H9 (cell line): ENCODE measurements around the gene TMCO2. TPM values are rescaled to one million over a fixed set of nuclear protein-coding genes. Genes with fewer than 3 reads are reported as not detected.

Experiments used
- DNase-seq: peaks from one replicate; pipeline ENCODE4 v3.0.0-alpha.2; 2017
- H2AFZ ChIP-seq: one replicate; pipeline ENCODE4 v1.6.1; 2013; ENCODE audit warnings: mild to moderate bottlenecking, low read length, control low read depth, moderate library complexity
- H2AK5ac ChIP-seq: 2 replicates; pipeline ENCODE4 v1.6.1; 2013; ENCODE audit warnings: low read length, control low read depth, mixed read lengths; ENCODE audit not compliant: insufficient read length
- H2BK120ac ChIP-seq: one replicate; pipeline ENCODE4 v1.6.1; 2013; ENCODE audit warnings: low read depth, mild to moderate bottlenecking, low read length, control low read depth, inconsistent platforms; ENCODE audit not compliant: poor library complexity, severe bottlenecking
- H2BK12ac ChIP-seq: 2 replicates; pipeline ENCODE4 v1.6.1; 2013; ENCODE audit warnings: low read length, control low read depth, mixed read lengths, low read depth; ENCODE audit not compliant: insufficient read length
- H2BK15ac ChIP-seq: 2 replicates; pipeline ENCODE4 v1.6.1; 2013; ENCODE audit warnings: low read depth, low read length, control low read depth
- H2BK20ac ChIP-seq: one replicate; pipeline ENCODE4 v1.6.1; 2013; ENCODE audit warnings: low read depth, mild to moderate bottlenecking, low read length, control low read depth, inconsistent platforms; ENCODE audit not compliant: poor library complexity, severe bottlenecking
- H2BK5ac ChIP-seq: 2 replicates; pipeline ENCODE4 v1.6.1; 2013; ENCODE audit warnings: low read length, control low read depth, mixed read lengths; ENCODE audit not compliant: insufficient read length
- H3K14ac ChIP-seq: 2 replicates; pipeline ENCODE4 v1.6.1; 2013; ENCODE audit warnings: low read length, control low read depth; ENCODE audit not compliant: insufficient read depth
- H3K18ac ChIP-seq: 2 replicates; pipeline ENCODE4 v1.6.1; 2013; ENCODE audit warnings: low read depth, mild to moderate bottlenecking, mixed read lengths, low read length, control low read depth; ENCODE audit not compliant: insufficient read length
- H3K23ac ChIP-seq: 2 replicates; pipeline ENCODE4 v1.6.1; 2013; ENCODE audit warnings: low read length, control low read depth, mixed read lengths, low read depth; ENCODE audit not compliant: insufficient read length
- H3K23me2 ChIP-seq: 2 replicates; pipeline ENCODE4 v1.6.1; 2013; ENCODE audit warnings: low read depth, mild to moderate bottlenecking, mixed read lengths, low read length, control low read depth; ENCODE audit not compliant: insufficient read length, poor library complexity, severe bottlenecking
- H3K27ac ChIP-seq: 2 replicates; pipeline ENCODE4 v1.5.1; 2013; ENCODE audit warnings: low read length, control low read depth, mixed read lengths, low read depth; ENCODE audit not compliant: insufficient read length
- H3K27me3 ChIP-seq: 2 replicates; pipeline ENCODE4 v1.6.1; 2013; ENCODE audit warnings: low read length, control low read depth, inconsistent platforms; ENCODE audit not compliant: insufficient read depth
- H3K4ac ChIP-seq: 2 replicates; pipeline ENCODE4 v1.6.1; 2013; ENCODE audit warnings: low read depth, mild to moderate bottlenecking, control low read depth, inconsistent platforms, low read length, moderate library complexity
- H3K4me1 ChIP-seq: 2 replicates; pipeline ENCODE4 v1.6.1; 2013; ENCODE audit warnings: low read length, control low read depth, inconsistent platforms; ENCODE audit not compliant: insufficient read depth
- H3K4me2 ChIP-seq: 2 replicates; pipeline ENCODE4 v1.6.1; 2013; ENCODE audit warnings: low read length, control low read depth, mixed read lengths; ENCODE audit not compliant: insufficient read length, insufficient read depth
- H3K56ac ChIP-seq: 2 replicates; pipeline ENCODE4 v1.6.1; 2013; ENCODE audit warnings: low read depth, mild to moderate bottlenecking, mixed read lengths, low read length, control low read depth; ENCODE audit not compliant: insufficient read length
- H3K79me1 ChIP-seq: 2 replicates; pipeline ENCODE4 v1.6.1; 2013; ENCODE audit warnings: low read depth, mild to moderate bottlenecking, moderate library complexity, low read length, control low read depth, inconsistent platforms; ENCODE audit not compliant: insufficient read depth, poor library complexity, severe bottlenecking
- H3K79me2 ChIP-seq: 2 replicates; pipeline ENCODE4 v1.6.1; 2013; ENCODE audit warnings: low read length, control low read depth, inconsistent platforms; ENCODE audit not compliant: insufficient read depth
- H3K9ac ChIP-seq: 2 replicates; pipeline ENCODE4 v1.6.1; 2013; ENCODE audit warnings: low read length, control low read depth, mixed read lengths; ENCODE audit not compliant: insufficient read length; ENCODE audit errors: extremely low read depth
- H3K9me3 ChIP-seq: one replicate; pipeline ENCODE4 v1.6.1; 2013; ENCODE audit warnings: low read depth, low read length, inconsistent platforms; ENCODE audit not compliant: control insufficient read depth
- H3T11ph ChIP-seq: one replicate; pipeline ENCODE4 v1.6.1; 2013; ENCODE audit warnings: mild to moderate bottlenecking, low read length, control low read depth, inconsistent platforms
- H4K20me1 ChIP-seq: one replicate; pipeline ENCODE4 v1.6.1; 2013; ENCODE audit not compliant: control insufficient read depth, insufficient read length, insufficient read depth
- H4K5ac ChIP-seq: 2 replicates; pipeline ENCODE4 v1.6.1; 2013; ENCODE audit warnings: low read depth, mild to moderate bottlenecking, mixed read lengths, low read length, control low read depth; ENCODE audit not compliant: insufficient read length
- H4K8ac ChIP-seq: replicated peaks from 2 replicates; pipeline ENCODE4 v1.6.1; 2013; ENCODE audit warnings: low read length, control low read depth, mixed read lengths, low read depth; ENCODE audit not compliant: insufficient read length
- H4K91ac ChIP-seq: 2 replicates; pipeline ENCODE4 v1.6.1; 2013; ENCODE audit warnings: low read depth, mild to moderate bottlenecking, moderate library complexity, mixed read lengths, low read length, control low read depth; ENCODE audit not compliant: insufficient read length
- H3K27ac Mint-ChIP-seq, 3 experiments: 2 replicates in 2 of 3; 3 replicates in 1 of 3; pipeline ENCODE4 v1.8.0; 2020 to 2021; ENCODE audit warnings: mixed read lengths in 3 of 3, mild to moderate bottlenecking in 1 of 3, moderate library complexity in 1 of 3
- H3K27me3 Mint-ChIP-seq: 2 replicates; pipeline ENCODE4 v1.8.0; 2021; ENCODE audit warnings: low read depth, mild to moderate bottlenecking, moderate library complexity, mixed read lengths
- H3K36me3 Mint-ChIP-seq, 3 experiments: 2 replicates in 2 of 3; 3 replicates in 1 of 3; pipeline ENCODE4 v1.8.0; 2020 to 2021; ENCODE audit warnings: low read depth in 3 of 3, mixed read lengths in 3 of 3; ENCODE audit not compliant: insufficient read depth in 1 of 3
- H3K4me1 Mint-ChIP-seq, 2 experiments: 2 replicates each; pipeline ENCODE4 v1.8.0; 2020; ENCODE audit warnings: mixed read lengths in 2 of 2
- H3K4me3 Mint-ChIP-seq, 2 experiments: 2 replicates in 1 of 2; 3 replicates in 1 of 2; pipeline ENCODE4 v1.8.0; 2020 to 2021; ENCODE audit warnings: mild to moderate bottlenecking in 2 of 2, mixed read lengths in 2 of 2, moderate library complexity in 1 of 2
- H3K9me3 Mint-ChIP-seq, 2 experiments: 2 replicates in 1 of 2; 3 replicates in 1 of 2; pipeline ENCODE4 v1.8.0; 2020; ENCODE audit warnings: mild to moderate bottlenecking in 2 of 2, mixed read lengths in 2 of 2, moderate library complexity in 1 of 2
- CTCF ChIP-seq: fragments of 200-600 bp; sonication (generic); conservative IDR thresholded peaks from 3 replicates; pipeline ENCODE4 v1.8.0; 2021; ENCODE audit warnings: antibody characterized with exemption, mild to moderate bottlenecking
- WGBS: extraction: QIAGEN DNeasy Blood & Tissue Kit; methylation state at CpG from one replicate; pipeline ENCODE4 v1.1.7; 2013; ENCODE audit warnings: missing lambda C conversion rate, low lambda C conversion rate, mixed read lengths; ENCODE audit not compliant: insufficient read length; ENCODE audit errors: extremely low coverage; 5-methylcytosine and 5-hydroxymethylcytosine counted together
- total RNA-seq: library from RNA; stranded (reverse); gene quantifications from 2 replicates; pipeline ENCODE4 v1.2.1, GENCODE V29; 2021

The TMCO2 gene
- total RNA-seq, 1 experiment from 2014 or later = not detected

- Histone ChIP-seq H3K79me2 (no peaks in the 10 kb centered on the region), H3K27me3 (peaks cover 2% of the 10 kb centered on the region; the same call in 1 of the 2 replicates), H2BK5ac (no peak overlapping the region), H2AFZ (no peak overlapping the region), H3K4ac (no peak overlapping the region), H4K20me1 (no peaks in the 10 kb centered on the region), H2AK5ac (no peak overlapping the region), H2BK12ac (no peak overlapping the region), H3K14ac (no peak overlapping the region), H2BK20ac (no peak overlapping the region), H3K79me1 (no peaks in the 10 kb centered on the region), H3K56ac (no peak overlapping the region), H3K9me3 (no peaks in the 10 kb centered on the region), H4K91ac (no peak overlapping the region), H3K4me1 (no peaks in the 10 kb centered on the region), H2BK120ac (no peak overlapping the region), H3K23ac (no peak overlapping the region), H3K18ac (no peak overlapping the region), H3K27ac (no peak overlapping the region), H3K23me2 (no peaks in the 10 kb centered on the region), H3K9ac (no peak overlapping the region), H4K8ac (no peak overlapping the region), H3K4me2 (no peak overlapping the region), H2BK15ac (no peak overlapping the region), H4K5ac (no peak overlapping the region), H3T11ph (no peak overlapping the region)
- Mint-ChIP-seq H3K27me3 (no peaks in the 10 kb centered on the region; the same call in 1 of the 2 replicates), H3K4me3 (no peak overlapping the region), H3K27ac (peak overlapping the region in 1 of 3 experiments; percentile 34; a peak in 2 of 7 replicates), H3K9me3 (no peaks in the 10 kb centered on the region), H3K4me1 (no peaks in the 10 kb centered on the region), H3K36me3 (peaks cover 12 to 27% (median 20%) of the 10 kb centered on the region in 3 experiments; a peak in 6 of 7 replicates)
- no peak for DNase-seq
- TF ChIP-seq CTCF = no peak
- no CpG with 5 or more reads among the region's 1 CpG for WGBS
Measured at GRCh38 chr1:40241362-40241761, 6.4 kb upstream of the TMCO2 start.
